HG03196 (cell line): ENCODE data around the gene ACVR2B.

Experiments used
- ATAC-seq: cut with Tn5 transposase; IDR thresholded peaks from one replicate; pipeline ENCODE4 v1.9.1; 2021; ENCODE audit not compliant: unreplicated experiment

ACVR2B gene

GRCh38 chr3:38524141-38524739, 70.5 kb downstream of the ACVR2B start:
- ATAC-seq = no peak

GRCh38 chr3:38526792-38527191, 73.1 kb downstream of the ACVR2B start:
- ATAC-seq = no peak

GRCh38 chr3:38528457-38528856, 74.8 kb downstream of the ACVR2B start:
- no peak for ATAC-seq

- no peak for ATAC-seq
Measured at GRCh38 chr3:38532529-38532928, 78.8 kb downstream of the ACVR2B start.

- no peak for ATAC-seq
Measured at GRCh38 chr3:38533285-38533976, 79.7 kb downstream of the ACVR2B start.

GRCh38 chr3:38534180-38534579, 80.5 kb downstream of the ACVR2B start:
- no peak for ATAC-seq

GRCh38 chr3:38534604-38535003, 80.9 kb downstream of the ACVR2B start:
- ATAC-seq = no peak

GRCh38 chr3:38536671-38537070, 83.0 kb downstream of the ACVR2B start:
- no peak for ATAC-seq

GRCh38 chr3:38538773-38539353, 85.2 kb downstream of the ACVR2B start:
- ATAC-seq = no peak

GRCh38 chr3:38541806-38542205, 88.1 kb downstream of the ACVR2B start:
- no peak for ATAC-seq
